Breast epithelium (tissue), 3 donors: ENCODE measurements around the gene ADAMTS1.

ENCODE experiments used
- CTCF ChIP-seq, 3 donors: fragments of 450-650 bp; IDR thresholded peaks; one replicate each; pipeline ENCODE4 v1.5.1; 2016 to 2017; ENCODE audit warnings: antibody characterized with exemption in 3 of 3, mild to moderate bottlenecking in 3 of 3, moderate library complexity in 3 of 3
- POLR2AphosphoS5 ChIP-seq, 3 donors: sonication (generic); formaldehyde crosslinking; IDR thresholded peaks; one replicate each; pipeline ENCODE4 v1.6.1; 2017; ENCODE audit warnings: antibody characterized with exemption in 3 of 3

GRCh38 chr21:26845759-26846035 is 488 bp upstream of the ADAMTS1 start:
- TF ChIP-seq CTCF (IDR thresholded peaks at IDR 0.05) (no peak), POLR2AphosphoS5 (IDR thresholded peaks at IDR 0.05) (no peak)
